Stimulated activated CD4-positive, alpha-beta T cell treated with anti-CD3 and anti-CD28 coated beads, TNF-alpha, amount 100 ng/mL, for 1 hour (primary cell): ENCODE data around the gene PGC.
A peak's percentile ranks its signal among the peaks of the same experiment; 100 is the strongest.

ENCODE experiments used
- DNase-seq, 3 donors: peaks; one replicate each; pipeline ENCODE4 v3.0.0-alpha.2; 2020; ENCODE audit warnings: low read depth in 3 of 3, low spot score in 1 of 3

PGC gene

GRCh38 chr6:41747256-41748101, at the start of gene PGC:
Gene PGC, minus strand, starts transcription at chr6:41747397. Its CDS starts 63 bp downstream, at chr6:41747334.
- DNase-seq = no peak

- DNase-seq = no peak
Observed at GRCh38 chr6:41796474-41796873, 49.3 kb upstream of the PGC start.

DNA sequence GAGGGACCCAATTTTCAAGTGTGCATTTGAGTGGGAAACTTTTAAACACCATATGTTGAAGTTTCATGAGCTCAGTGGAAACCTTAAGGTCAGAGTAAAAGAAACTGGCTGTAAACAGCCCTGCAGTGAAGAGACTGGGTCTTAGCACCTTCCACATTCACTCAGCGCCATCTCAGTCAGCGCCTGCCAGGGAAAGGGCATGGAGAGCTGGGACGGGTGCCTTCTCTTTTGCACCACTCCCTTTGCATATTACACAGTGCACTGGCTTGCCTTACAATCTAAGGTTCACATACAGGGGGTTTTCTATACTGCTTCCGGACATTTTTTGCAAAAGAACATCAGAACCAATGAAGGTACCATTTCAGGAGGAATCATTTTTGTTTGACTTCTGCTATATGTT, 44.8 kb upstream of the PGC start:
- DNase-seq = no peak

GRCh38 chr6:41791305-41791704, 44.1 kb upstream of the PGC start:
- DNase-seq = no peak

GRCh38 chr6:41790045-41790444, 42.8 kb upstream of the PGC start:
- no peak for DNase-seq

DNA sequence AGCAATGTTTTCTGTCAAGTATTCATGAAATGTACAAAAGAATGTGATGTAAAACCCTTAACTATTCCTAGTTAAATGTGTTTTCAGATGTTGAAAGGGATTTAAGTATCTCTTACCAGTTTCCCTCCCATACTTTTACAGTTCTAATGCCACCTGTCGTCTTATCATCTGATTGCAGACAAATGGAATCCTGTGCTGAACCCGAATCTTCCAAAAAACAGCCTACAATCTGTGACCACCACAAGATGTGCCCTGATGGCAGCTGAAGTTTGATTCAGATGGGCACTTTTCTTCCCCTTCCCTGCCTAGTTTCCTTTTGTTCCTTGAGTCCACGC, 42.2 kb upstream of the PGC start:
- no peak for DNase-seq

GRCh38 chr6:41787219-41787917, 40.2 kb upstream of the PGC start, which contains the start of gene TOMM6:
Gene TOMM6, plus strand, starts transcription at chr6:41787694. Its CDS starts 4 bp downstream, at chr6:41787698.
- DNase-seq = peak; percentile 82 to 94 (median 86)

- peak; percentile 56 to 85 (median 74) for DNase-seq
Observed at GRCh38 chr6:41786451-41787218, 39.4 kb upstream of the PGC start.

- no peak for DNase-seq
Observed at GRCh38 chr6:41785689-41786450, 38.7 kb upstream of the PGC start.

- DNase-seq = no peak
Observed at GRCh38 chr6:41785254-41785653, 38.1 kb upstream of the PGC start.

DNA sequence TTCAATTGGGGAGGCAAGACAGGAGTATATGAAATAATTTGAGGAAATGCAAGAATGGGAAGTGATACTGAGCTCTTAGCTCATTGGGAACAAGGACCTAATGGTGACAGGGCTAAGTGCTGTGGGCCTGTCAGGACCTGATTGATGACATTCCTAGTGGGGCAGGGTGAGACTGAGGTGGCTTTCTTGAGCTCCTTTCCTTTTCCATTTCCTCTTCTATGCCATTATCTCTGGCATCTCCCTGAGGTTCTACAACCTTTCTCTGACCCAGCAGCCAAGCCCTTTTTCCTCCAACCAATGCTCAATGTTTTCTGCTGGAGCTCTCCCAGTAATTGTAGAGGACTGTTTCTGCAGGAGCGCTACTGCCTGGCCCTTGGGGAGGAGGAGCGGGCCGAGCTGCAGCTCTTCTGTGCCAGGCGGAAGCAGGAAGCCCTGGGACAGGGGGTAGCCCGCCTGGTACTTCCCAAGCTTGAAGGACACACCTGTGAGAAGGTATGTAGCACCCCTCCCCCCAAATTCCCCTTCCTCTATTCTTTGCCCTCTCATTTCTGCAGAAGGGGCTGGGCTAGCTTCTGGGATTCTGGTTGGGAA, 37.5 kb upstream of the PGC start:
- DNase-seq = no peak

GRCh38 chr6:41783106-41783780, 36.0 kb upstream of the PGC start:
- no peak for DNase-seq

DNA sequence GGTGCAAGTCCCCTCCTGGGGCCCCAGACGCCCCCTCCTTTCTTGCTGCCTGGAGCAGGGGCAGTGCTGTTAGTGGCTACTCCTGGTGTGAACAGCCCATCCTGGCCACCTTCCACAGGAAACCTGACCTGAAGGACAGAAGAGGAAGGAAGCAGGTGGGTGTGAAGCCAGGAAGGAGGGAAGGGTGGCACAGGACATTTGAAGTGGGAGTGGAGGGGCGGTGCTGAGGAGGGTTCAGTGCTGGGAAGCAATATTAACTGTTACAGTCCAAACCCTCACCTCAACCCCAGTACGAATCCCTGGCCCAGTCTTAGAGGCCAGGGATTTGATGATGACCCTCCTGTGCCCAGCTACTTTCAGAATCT, 34.2 kb upstream of the PGC start:
- no peak for DNase-seq

GRCh38 chr6:41780551-41781365, 33.6 kb upstream of the PGC start, which contains the start of gene PRICKLE4:
Gene PRICKLE4, plus strand, starts transcription at chr6:41780782. Its CDS starts 2,692 bp downstream, at chr6:41783474.
- no peak for DNase-seq

DNA sequence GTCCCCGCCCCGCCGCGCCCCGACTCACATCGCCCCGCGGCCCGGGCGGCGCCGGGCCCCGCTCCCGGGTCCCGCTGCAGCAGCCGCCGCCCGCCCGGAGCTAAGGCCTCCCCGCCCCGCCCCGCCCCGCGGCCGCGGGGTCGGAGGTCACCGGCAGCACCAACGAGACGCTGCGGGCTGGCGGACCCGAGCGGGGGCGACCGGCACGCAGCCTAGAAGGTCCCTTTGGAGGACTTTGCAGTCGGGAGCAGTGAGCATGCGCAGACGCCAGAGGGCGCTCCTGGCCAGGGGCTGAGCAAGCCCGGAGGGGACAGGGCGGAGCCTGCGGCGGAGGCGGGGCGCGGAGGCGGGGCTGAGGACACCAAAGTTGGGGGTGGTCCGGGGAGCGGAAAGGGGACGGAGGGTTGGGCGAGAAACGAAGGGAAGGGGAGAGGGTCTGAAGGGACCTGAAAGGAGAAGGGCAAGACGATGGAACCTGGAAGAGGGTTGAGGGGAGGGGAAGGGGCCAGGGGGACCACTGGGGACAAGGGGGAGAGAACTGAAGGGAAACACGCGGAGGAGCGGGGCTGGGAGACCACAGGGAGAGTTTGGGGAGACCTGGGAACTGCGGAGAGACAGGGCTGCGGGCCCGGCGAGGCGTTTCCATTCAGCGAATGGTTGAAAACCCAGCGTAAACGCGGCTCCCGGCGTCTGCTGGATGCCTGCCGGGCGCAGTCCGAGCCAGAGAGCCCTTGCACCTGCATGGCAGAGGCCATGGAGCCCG, 32.8 kb upstream of the PGC start, which contains the start of gene FRS3:
FRS3 (minus strand) TSS at position 113 of the 763 bp plus-strand sequence. CDS start 2,913 bp downstream, outside the sequence.
- DNase-seq = peak; percentile 97 to 100 (median 99)

DNA sequence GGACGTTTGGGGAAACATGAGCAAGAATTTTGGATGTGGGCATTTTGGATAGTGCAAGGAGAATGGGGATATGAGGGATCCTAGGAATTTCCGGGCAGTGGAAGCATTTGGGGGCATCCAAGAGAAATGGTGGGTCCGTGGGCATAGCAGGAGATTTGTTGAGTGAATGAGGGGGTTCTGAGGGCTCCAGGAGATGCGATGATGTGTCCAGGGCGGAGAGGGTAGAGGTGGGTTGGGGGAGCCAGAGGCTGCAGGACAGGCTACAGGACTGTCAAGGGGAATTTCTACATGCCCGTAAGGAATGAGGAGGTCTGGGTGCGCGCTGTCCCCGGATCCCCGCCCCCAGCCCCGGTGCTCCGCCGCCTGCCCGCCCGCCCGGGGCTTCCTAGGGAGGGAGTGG, 32.1 kb upstream of the PGC start:
- no peak for DNase-seq

DNA sequence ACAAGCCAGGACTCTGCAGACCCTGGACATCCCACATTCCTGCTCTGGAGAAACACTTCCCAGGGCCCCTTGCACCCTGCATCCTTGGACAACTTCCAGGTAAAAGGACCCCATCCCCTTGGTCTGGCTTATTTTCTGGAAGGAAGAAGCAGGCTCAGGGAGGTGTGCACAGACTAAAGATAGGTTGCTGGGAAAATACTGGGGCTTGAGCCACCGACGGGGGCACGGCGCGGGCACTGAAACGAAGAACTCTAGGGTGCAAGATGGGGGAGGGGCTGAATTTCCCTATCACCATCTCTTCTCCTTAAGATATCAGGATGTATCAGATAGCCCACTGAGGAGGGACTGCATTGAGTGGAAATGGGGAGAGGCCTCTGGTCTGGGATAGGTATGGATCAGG, 31.7 kb upstream of the PGC start:
- DNase-seq = no peak
